HG03378 (cell line): ENCODE results near the gene KCND3.

Source experiments
- ATAC-seq: cut with Tn5 transposase; IDR thresholded peaks from one replicate; pipeline ENCODE4 v1.9.1; 2021; ENCODE audit warnings: mild to moderate bottlenecking, moderate library complexity; ENCODE audit not compliant: unreplicated experiment

KCND3 gene

GRCh38 chr1:111921948-111922347 lies 67.5 kb downstream of the KCND3 start:
- no peak for ATAC-seq

GRCh38 chr1:111920221-111921024 lies 69.0 kb downstream of the KCND3 start:
- ATAC-seq = no peak

- ATAC-seq = no peak
Measured at GRCh38 chr1:111911776-111912515, 77.5 kb downstream of the KCND3 start.

- no peak for ATAC-seq
Measured at GRCh38 chr1:111911061-111911460, 78.4 kb downstream of the KCND3 start.

GRCh38 chr1:111909030-111909429 lies 80.4 kb downstream of the KCND3 start:
- no peak for ATAC-seq

GRCh38 chr1:111908011-111908621 lies 81.4 kb downstream of the KCND3 start:
- ATAC-seq = no peak

GRCh38 chr1:111907321-111907720 lies 82.1 kb downstream of the KCND3 start:
- ATAC-seq = no peak

GRCh38 chr1:111906816-111907215 lies 82.7 kb downstream of the KCND3 start:
- no peak for ATAC-seq

- ATAC-seq = no peak
Measured at GRCh38 chr1:111906111-111906510, 83.4 kb downstream of the KCND3 start.

- no peak for ATAC-seq
Measured at GRCh38 chr1:111904478-111905218, 84.8 kb downstream of the KCND3 start.

- no peak for ATAC-seq
Measured at GRCh38 chr1:111903871-111904449, 85.5 kb downstream of the KCND3 start.

- no peak for ATAC-seq
Measured at GRCh38 chr1:111903148-111903870, 86.2 kb downstream of the KCND3 start.

GRCh38 chr1:111895469-111895868 lies 94.0 kb downstream of the KCND3 start:
- ATAC-seq = no peak

- no peak for ATAC-seq
Measured at GRCh38 chr1:111895017-111895416, 94.5 kb downstream of the KCND3 start.

GRCh38 chr1:111894497-111894896 lies 95.0 kb downstream of the KCND3 start:
- no peak for ATAC-seq

- no peak for ATAC-seq
Measured at GRCh38 chr1:111891566-111891965, 97.9 kb downstream of the KCND3 start.

- no peak for ATAC-seq
Measured at GRCh38 chr1:111888740-111889376, 100.6 kb downstream of the KCND3 start.

GRCh38 chr1:111887875-111888274 lies 101.6 kb downstream of the KCND3 start:
- no peak for ATAC-seq

- no peak for ATAC-seq
Measured at GRCh38 chr1:111887385-111887784, 102.1 kb downstream of the KCND3 start.

GRCh38 chr1:111886741-111887140 lies 102.7 kb downstream of the KCND3 start:
- ATAC-seq = no peak
